Chondrocyte (in vitro differentiated cells): Measurements from ENCODE around the gene COL19A1. TPM values are rescaled to one million over a fixed set of nuclear protein-coding genes. Genes with fewer than 3 reads are reported as not detected.
"Not testable (repeated sequence)": the region's sequence is repeated elsewhere in the genome, so short reads cannot be mapped to it uniquely, and the experiment has no call there.

Source experiments
- DNase-seq: peaks from one replicate; pipeline ENCODE4 v3.0.0; 2021; ENCODE audit warnings: mixed read lengths, low spot score
- H3K27ac Mint-ChIP-seq: one replicate; pipeline ENCODE4 v1.8.0; 2021; ENCODE audit warnings: mild to moderate bottlenecking, moderate library complexity, mixed read lengths; ENCODE audit not compliant: unreplicated experiment
- H3K27me3 Mint-ChIP-seq: 2 replicates; pipeline ENCODE4 v1.8.0; 2021; ENCODE audit warnings: low read depth, mixed read lengths
- H3K36me3 Mint-ChIP-seq: 2 replicates; pipeline ENCODE4 v1.8.0; 2021; ENCODE audit warnings: low read depth, mixed read lengths
- H3K4me1 Mint-ChIP-seq: 2 replicates; pipeline ENCODE4 v1.8.0; 2021; ENCODE audit warnings: low read depth, mild to moderate bottlenecking, mixed read lengths
- H3K4me3 Mint-ChIP-seq: one replicate; pipeline ENCODE4 v1.8.0; 2021; ENCODE audit warnings: mild to moderate bottlenecking, moderate library complexity, mixed read lengths; ENCODE audit not compliant: unreplicated experiment
- H3K9me3 Mint-ChIP-seq: 2 replicates; pipeline ENCODE4 v1.8.0; 2021; ENCODE audit warnings: low read depth, mixed read lengths
- total RNA-seq: library from RNA; stranded (reverse); gene quantifications from 3 replicates; pipeline ENCODE4 v1.2.1, GENCODE V29; 2021
- TF ChIP-seq, protein P1 (sequence below): fragments of 200-600 bp; sonication (generic); IDR thresholded peaks from 2 replicates; pipeline ENCODE4 v1.5.0; 2021; ENCODE audit warnings: antibody characterized with exemption, mild to moderate bottlenecking, moderate library complexity

Gene COL19A1
- total RNA-seq, 1 donor from 2014 or later: 2.0 TPM

DNA sequence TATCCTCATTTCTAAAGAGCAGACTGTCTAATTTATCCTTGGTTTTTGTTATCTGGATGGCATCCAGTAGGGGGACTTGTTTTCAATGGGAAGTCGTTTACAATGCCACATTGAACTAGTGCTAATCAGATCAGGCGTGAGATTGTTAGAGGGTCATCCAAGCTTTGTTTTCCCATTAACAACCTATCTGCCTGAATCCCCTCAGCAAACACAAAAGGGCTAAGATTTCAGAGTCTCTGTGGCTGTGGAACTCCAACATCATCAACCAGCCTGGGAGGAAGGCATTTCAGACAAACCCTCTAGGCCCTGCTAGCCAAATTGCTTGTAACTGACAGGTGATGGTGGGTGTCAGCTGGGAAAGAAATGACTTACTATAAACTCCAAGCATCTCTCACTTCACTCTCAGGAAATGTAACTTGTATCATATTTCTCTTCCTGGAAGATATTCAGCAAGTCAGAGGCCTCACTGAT, 47.7 kb downstream of the COL19A1 start:
- no peak overlapping the region for H3K4me3 Mint-ChIP-seq
- peaks cover 18% of the 10 kb centered on the region for H3K4me1 Mint-ChIP-seq
- no peak for DNase-seq
- H3K27ac Mint-ChIP-seq: no peak overlapping the region
- no peaks in the 10 kb centered on the region for H3K27me3 Mint-ChIP-seq
- H3K9me3 Mint-ChIP-seq: no peaks in the 10 kb centered on the region
- TF ChIP-seq, protein P1, sequence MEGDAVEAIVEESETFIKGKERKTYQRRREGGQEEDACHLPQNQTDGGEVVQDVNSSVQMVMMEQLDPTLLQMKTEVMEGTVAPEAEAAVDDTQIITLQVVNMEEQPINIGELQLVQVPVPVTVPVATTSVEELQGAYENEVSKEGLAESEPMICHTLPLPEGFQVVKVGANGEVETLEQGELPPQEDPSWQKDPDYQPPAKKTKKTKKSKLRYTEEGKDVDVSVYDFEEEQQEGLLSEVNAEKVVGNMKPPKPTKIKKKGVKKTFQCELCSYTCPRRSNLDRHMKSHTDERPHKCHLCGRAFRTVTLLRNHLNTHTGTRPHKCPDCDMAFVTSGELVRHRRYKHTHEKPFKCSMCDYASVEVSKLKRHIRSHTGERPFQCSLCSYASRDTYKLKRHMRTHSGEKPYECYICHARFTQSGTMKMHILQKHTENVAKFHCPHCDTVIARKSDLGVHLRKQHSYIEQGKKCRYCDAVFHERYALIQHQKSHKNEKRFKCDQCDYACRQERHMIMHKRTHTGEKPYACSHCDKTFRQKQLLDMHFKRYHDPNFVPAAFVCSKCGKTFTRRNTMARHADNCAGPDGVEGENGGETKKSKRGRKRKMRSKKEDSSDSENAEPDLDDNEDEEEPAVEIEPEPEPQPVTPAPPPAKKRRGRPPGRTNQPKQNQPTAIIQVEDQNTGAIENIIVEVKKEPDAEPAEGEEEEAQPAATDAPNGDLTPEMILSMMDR: peak; percentile 47
- no peaks in the 10 kb centered on the region for H3K36me3 Mint-ChIP-seq

DNA sequence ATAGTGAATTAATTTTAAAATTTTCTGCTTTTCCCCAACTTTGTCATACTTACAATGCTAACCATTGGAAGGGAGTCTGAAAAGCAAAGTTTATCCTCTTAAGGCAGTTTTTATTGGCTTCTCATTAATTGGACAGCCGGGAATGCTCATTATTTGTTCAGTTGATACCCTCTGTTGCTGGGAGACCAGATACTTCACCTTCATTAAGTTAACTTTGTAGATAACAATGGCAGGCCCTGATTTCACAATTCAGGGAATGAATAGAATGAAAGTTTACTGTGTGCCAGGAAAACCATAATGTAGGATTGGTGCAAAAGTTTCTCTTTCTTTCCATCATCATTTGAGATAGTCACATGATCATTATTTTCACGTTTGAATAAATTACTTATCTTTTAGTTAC, 49.0 kb downstream of the COL19A1 start:
- DNase-seq: no peak
- H3K36me3 Mint-ChIP-seq: no peaks in the 10 kb centered on the region
- H3K4me1 Mint-ChIP-seq: peaks cover 18% of the 10 kb centered on the region
- no peaks in the 10 kb centered on the region for H3K9me3 Mint-ChIP-seq
- TF ChIP-seq, protein P1: no peak
- no peaks in the 10 kb centered on the region for H3K27me3 Mint-ChIP-seq
- no peak overlapping the region for H3K27ac Mint-ChIP-seq
- no peak overlapping the region for H3K4me3 Mint-ChIP-seq

DNA sequence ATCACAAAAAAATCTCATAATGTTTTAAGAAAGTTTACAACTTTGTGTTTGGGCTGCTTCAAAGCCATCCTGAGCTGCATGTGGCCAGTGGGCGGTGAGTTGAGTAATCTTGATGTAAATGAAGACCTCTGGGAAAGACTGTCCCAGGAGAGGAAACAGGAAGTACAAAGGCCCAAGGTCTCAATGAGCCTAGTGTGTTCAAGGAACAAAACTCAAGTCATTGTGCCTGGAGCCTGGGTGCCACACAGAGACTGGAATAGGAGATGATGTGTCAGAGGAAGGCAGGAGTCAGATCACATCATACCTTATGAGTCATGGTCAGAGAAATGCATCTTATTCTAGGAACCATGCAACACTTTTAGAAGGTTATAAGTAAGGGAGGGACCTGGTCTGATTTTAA, 51.5 kb downstream of the COL19A1 start:
- TF ChIP-seq, protein P1: no peak
- Mint-ChIP-seq H3K4me1 (peaks cover 18% of the 10 kb centered on the region), H3K4me3 (no peak overlapping the region), H3K27me3 (no peaks in the 10 kb centered on the region), H3K36me3 (no peaks in the 10 kb centered on the region), H3K27ac (peak overlapping the region; percentile 72), H3K9me3 (no peaks in the 10 kb centered on the region)
- no peak for DNase-seq

DNA sequence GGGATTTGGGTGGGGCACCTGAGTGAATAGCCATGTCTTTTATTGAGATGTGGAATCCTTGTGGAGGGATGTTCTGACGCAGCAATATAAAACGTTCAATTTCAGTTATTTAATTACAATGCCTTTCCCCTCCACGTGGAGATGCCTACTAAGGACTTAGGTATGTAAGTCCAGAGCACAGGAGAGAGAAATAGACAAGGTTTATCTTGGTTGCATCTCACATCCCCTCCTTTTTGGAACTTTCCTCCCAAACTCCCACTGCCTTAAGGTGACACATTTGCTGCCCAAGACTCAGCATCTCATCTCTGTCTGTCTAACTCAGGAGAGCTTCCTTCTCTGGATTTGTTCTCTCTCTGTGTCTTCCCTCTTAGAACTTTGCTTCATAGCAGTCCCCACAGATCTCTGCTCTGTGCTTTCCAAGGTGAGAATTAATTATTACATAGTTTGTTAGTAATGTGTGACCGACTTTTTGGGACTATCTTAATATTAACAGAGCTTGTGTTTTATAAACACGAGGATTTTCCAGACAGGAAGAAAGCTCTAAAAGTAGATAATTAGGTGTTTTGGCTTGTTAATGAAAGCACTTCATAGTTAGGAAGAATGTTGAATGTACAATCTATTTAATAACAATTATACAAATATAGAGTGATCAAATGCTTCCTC, 52.6 kb downstream of the COL19A1 start:
- no peak overlapping the region for H3K4me3 Mint-ChIP-seq
- TF ChIP-seq, protein P1: no peak
- no peak for DNase-seq
- peaks cover 14% of the 10 kb centered on the region for H3K4me1 Mint-ChIP-seq
- H3K9me3 Mint-ChIP-seq: no peaks in the 10 kb centered on the region
- H3K36me3 Mint-ChIP-seq: no peaks in the 10 kb centered on the region
- no peaks in the 10 kb centered on the region for H3K27me3 Mint-ChIP-seq
- H3K27ac Mint-ChIP-seq: no peak overlapping the region

DNA sequence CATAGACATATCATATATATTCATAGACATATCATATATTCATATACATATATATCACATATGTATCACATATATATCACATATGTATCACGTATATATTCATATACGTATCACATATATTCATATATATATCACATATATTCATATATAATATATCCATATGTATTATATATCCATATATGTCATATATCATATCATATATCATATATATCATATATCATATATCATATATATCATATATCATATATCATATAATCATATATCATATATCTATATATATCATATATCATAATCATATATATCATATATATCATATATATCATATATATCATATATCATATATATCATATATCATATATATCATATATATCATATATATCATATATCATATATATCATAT, 54.7 kb downstream of the COL19A1 start:
- not testable (repeated sequence) for H3K27me3 Mint-ChIP-seq, H3K27ac Mint-ChIP-seq, H3K4me3 Mint-ChIP-seq

DNA sequence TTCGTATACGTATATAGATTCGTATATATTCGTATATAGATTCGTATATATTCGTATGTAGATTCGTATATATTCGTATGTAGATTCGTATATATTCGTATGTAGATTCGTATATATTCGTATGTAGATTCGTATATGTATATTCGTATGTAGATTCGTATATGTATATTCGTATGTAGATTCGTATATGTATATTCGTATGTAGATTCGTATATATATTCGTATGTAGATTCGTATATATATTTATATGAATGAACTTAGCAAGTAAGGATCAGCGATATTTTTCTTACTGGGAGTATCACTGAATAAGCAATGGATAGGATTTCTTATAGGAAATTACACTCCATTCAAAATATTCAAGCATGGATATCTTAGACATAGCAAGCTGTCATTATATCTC, 55.3 kb downstream of the COL19A1 start:
- H3K27me3 Mint-ChIP-seq, DNase-seq, H3K4me3 Mint-ChIP-seq, H3K9me3 Mint-ChIP-seq, H3K4me1 Mint-ChIP-seq, H3K27ac Mint-ChIP-seq, H3K36me3 Mint-ChIP-seq: not testable (repeated sequence)

More for the DNA sequence above, 54.7 kb downstream of the COL19A1 start:
- not testable (repeated sequence) for H3K4me1 Mint-ChIP-seq, DNase-seq, H3K9me3 Mint-ChIP-seq, H3K36me3 Mint-ChIP-seq
